ENCODE measurements around the gene SCRT2. TPM values are rescaled to one million over a fixed set of nuclear protein-coding genes. Genes with fewer than 3 reads are reported as not detected.
"Not testable (repeated sequence)": the region's sequence is repeated elsewhere in the genome, so short reads cannot be mapped to it uniquely, and the experiment has no call there.

The SCRT2 gene
- total RNA-seq, 2 donors from 2014 or later: not detected

DNA sequence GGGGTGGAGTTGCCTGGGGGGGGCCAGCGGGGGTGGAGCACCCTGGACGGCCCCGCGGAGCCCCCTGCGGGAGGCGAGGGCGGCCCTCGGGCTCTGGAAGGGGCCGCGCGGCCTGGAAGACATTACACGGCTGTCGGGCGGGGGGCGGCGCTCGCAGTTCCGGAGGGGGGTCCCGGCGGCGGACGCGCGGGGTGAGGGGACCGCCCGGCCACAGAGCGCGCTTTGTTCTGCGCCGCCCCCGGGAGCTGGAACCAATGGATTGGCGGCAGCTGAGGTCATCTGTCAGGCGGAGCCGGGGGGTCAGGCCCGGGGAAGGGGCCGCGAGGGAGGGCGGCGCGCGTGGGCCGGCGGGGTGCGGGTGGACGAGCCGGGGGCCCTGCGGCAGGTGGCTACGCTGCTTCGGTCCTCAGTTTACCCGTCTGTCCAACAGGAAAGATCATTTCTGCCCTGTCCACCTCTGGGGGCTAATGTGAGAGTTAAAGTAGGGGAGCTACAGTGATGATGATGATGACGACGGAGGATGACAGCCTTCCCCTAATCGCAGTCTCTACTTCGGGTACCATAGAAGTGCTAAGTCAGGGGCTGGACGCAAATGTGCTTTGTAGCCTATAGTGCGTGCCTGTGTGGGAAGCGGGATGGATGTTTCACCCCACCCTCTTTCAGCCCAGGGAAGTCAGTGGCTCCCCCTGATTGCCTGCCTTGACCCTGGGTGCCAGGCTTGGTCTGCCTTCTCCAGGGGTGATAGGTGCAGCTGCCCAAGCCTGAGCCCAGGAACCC lies 33.0 kb downstream of the SCRT2 start:
- ATAC-seq: peak; percentile 56 to 61
- peak; percentile 48 for DNase-seq
- intact Hi-C loops (cut with DNase I): no loop called here

- DNase-seq; ATAC-seq; intact Hi-C loops (cut with DNase I): not testable (repeated sequence)
Observed at GRCh38 chr20:642013-642397, 33.6 kb downstream of the SCRT2 start.

- no peak for DNase-seq
- no peak for ATAC-seq
- intact Hi-C loops (cut with DNase I): no loop called here
Observed at GRCh38 chr20:641516-641875, 34.1 kb downstream of the SCRT2 start.

DNA sequence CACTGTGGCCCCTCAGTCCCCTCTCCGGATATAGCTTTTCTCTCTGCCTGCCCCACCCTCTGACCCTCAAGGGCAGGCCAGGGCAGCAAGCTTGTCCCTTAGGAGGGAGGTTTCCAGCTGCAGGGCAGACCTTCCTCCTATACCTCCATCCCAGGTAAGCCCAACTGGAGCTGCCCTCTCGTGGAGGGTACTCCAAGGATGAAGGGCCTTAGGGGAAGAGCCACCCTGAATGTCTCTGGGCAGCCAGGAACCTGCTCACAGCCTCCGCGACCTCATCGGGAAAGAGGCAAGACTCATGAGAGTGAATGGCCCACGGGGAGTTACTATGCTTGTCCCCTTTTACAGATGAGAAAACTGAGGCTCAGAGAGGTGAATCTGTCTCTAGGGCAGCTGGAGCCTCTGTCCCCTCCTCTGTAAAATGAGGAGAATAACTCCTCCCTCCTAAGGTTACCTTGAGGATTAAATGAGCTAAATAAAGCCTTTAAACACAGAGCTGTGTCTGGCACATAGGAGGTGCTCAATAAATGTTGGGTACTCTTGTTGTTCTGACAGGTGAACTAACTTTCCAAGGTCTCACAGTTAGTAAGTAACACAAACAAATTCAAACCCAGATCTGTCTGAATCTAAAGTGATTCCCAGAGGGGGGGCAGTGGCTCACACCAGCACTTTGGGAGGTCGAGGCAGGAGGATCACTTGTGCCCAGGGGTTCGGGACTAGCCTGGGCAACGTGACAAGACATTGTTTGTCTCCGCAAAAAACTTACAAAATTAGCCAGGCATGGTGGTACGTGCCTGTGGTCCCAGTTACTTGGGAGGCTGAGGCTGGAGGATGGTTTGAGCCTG lies 34.7 kb downstream of the SCRT2 start:
- intact Hi-C loops (cut with DNase I): no loop called here
- no peak for ATAC-seq
- DNase-seq: no peak

DNA sequence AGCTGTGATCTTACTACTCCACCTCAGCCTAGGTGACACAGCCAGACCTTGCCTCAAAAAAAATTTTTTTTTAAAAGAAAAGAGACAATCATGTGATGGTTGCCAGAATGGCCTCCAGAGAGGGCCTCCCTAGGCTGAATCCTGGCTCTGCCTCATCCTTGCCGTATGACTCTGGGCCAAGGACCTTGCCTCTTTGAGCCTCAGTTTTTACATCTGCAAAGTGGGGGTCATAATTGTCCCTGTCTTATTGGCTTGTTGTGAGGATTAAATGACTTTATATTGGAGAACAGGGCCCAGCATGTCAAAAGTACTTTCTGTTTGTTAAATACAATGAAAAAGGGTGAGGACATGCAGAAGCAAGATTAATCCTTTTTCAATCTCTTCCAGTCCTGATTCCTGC lies 37.0 kb downstream of the SCRT2 start:
- DNase-seq: no peak
- intact Hi-C loops (cut with DNase I): no loop called here
- ATAC-seq: no peak

DNA sequence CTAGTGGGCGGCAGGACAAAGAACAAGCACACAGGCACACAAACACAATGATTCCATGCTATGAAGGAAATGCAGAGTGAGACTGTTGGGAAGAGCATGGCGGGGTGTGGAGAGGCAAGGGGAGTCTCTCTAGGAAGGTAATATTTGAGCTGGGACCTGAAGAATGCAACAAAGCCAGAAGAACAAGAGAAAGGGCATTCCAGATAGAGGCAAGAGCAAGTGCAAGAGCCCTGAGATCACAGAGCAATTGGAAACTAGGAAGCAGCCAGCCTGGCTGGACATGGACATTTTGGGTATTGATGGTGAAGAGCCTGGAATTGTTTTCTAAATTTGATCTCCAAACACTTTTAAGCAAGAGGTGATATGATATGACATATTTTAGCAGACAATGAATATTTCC lies 38.0 kb downstream of the SCRT2 start:
- intact Hi-C loops (cut with DNase I): no loop called here
- DNase-seq (no peak), ATAC-seq (no peak)

- intact Hi-C loops (cut with DNase I): no loop called here
- ATAC-seq (no peak), DNase-seq (no peak)
Observed at GRCh38 chr20:635893-636338, 39.7 kb downstream of the SCRT2 start.

DNA sequence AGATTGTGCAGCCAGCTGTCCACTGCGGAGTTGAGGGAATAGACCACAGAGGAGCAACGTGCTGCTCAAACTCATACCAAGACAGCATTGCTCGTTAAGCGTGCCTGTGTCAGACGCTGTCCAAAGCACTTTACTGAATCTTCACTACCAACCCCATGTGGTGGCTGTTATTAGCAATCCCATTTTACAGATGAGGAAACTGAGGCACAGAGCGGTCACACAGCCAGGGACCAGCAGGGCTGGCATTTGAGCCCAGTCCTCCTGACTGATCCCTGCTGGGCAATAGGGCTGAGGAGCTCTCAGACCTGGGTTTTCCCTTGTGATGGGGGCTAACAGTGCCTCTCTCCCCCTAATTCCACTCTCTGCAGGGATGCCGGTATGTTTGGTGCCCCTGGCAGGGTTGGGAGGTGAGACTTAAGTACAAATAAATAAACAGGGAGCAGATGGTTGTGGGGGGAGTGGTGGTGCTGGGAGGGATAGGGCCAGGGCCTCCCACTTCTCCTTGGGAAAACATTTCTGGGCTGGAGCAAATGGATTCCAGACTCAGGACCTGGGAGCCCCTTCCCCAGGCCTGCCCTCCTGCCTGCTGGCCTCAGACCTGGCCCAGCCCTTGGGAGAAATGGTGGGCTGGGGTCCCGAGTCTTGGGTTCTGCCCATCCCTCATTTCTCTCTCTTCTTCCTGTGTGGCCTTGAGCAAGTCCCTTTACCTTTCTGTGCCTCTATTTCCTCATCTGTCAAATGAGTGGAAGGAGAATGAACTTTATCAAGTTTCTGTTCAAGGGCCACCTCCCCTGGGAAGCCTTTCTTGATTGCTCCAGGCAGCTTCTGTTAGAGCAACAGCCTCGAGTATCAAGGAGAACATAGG lies 40.3 kb downstream of the SCRT2 start:
- ATAC-seq: no peak
- no peak for DNase-seq
- intact Hi-C loops (cut with DNase I): no loop called here

GRCh38 chr20:634148-634925 lies 41.3 kb downstream of the SCRT2 start:
- DNase-seq (no peak), ATAC-seq (no peak)
- intact Hi-C loops (cut with DNase I): no loop called here

GRCh38 chr20:631101-631500 lies 44.5 kb downstream of the SCRT2 start:
- intact Hi-C loops (cut with DNase I): no loop called here

GRCh38 chr20:626579-626978 lies 49.0 kb downstream of the SCRT2 start:
- DNase-seq (no peak), ATAC-seq (no peak)
- intact Hi-C loops (cut with DNase I): no loop called here

More at GRCh38 chr20:631101-631500, 44.5 kb downstream of the SCRT2 start:
- no peak for ATAC-seq
- DNase-seq: no peak

- DNase-seq (no peak), ATAC-seq (peak; percentile 36 to 53)
- intact Hi-C loops (cut with DNase I): no loop called here
Observed at GRCh38 chr20:625360-625932, 50.2 kb downstream of the SCRT2 start.

- ATAC-seq: no peak
- intact Hi-C loops (cut with DNase I): no loop called here
- no peak for DNase-seq
Observed at GRCh38 chr20:623704-624103, 51.9 kb downstream of the SCRT2 start.

GRCh38 chr20:623021-623420 lies 52.6 kb downstream of the SCRT2 start:
- ATAC-seq: no peak
- intact Hi-C loops (cut with DNase I): no loop called here
- DNase-seq: no peak

- intact Hi-C loops (cut with DNase I): no loop called here
Observed at GRCh38 chr20:622161-622560, 53.4 kb downstream of the SCRT2 start.

GRCh38 chr20:621125-621756 lies 54.4 kb downstream of the SCRT2 start:
- DNase-seq: no peak
- no peak for ATAC-seq
- intact Hi-C loops (cut with DNase I): no loop called here

More at GRCh38 chr20:622161-622560, 53.4 kb downstream of the SCRT2 start:
- DNase-seq: no peak
- ATAC-seq: no peak

- ATAC-seq (no peak), DNase-seq (no peak)
- intact Hi-C loops (cut with DNase I): no loop called here
Observed at GRCh38 chr20:620246-620645, 55.4 kb downstream of the SCRT2 start.

- ATAC-seq (no peak), DNase-seq (no peak)
- intact Hi-C loops (cut with DNase I): no loop called here
Observed at GRCh38 chr20:618980-619379, 56.6 kb downstream of the SCRT2 start.
